GM21528 (cell line): ENCODE measurements around the gene PCDHGB5.
"Not testable (repeated sequence)": the region's sequence is repeated elsewhere in the genome, so short reads cannot be mapped to it uniquely, and the experiment has no call there.

Experiments
- ATAC-seq: cut with Tn5 transposase; IDR thresholded peaks from one replicate; pipeline ENCODE4 v1.9.1; 2021; ENCODE audit warnings: mild to moderate bottlenecking, moderate library complexity; ENCODE audit not compliant: unreplicated experiment, low FRiP score

PCDHGB5 gene

DNA sequence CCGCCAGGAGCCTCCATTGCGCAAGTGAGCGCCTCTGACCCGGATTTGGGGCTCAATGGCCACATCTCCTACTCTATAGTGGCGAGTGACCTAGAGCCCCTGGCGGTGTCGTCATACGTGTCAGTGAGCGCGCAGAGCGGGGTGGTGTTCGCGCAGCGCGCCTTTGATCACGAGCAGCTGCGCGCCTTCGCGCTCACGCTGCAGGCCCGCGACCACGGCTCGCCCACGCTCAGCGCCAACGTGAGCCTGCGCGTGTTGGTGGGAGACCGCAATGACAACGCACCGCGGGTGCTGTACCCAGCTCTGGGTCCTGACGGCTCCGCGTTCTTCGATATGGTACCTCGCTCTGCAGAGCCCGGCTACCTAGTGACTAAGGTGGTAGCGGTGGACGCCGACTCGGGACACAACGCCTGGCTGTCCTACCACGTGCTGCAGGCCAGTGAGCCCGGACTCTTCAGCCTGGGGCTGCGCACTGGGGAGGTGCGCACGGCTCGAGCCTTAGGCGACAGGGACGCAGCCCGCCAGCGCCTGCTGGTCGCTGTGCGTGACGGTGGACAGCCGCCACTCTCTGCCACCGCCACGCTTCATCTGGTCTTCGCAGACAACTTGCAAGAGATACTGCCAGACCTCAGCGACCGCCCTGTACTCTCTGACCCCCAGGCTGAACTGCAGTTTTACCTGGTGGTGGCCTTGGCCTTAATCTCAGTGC, 12.0 kb downstream of the PCDHGB5 start:
- ATAC-seq = no peak

DNA sequence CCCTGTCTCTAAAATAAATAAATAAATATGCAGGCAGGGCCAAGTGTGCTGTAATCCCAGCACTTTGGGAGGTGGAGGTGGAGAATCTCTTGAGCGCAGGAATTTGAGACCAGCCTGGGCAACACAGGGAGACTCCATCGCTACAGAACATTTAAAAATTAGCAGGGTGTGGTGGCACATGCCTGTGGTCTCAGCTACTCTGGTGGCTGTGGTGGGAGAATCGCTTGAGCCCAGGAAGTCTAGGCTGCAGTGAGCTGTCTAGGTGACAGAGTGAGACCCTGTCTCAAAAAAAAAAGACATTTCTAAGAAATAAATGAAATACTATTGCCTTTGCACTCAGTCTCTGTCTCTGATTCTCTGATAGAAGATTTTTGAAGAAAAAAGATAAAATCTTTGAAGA, 13.8 kb downstream of the PCDHGB5 start:
- no peak for ATAC-seq

DNA sequence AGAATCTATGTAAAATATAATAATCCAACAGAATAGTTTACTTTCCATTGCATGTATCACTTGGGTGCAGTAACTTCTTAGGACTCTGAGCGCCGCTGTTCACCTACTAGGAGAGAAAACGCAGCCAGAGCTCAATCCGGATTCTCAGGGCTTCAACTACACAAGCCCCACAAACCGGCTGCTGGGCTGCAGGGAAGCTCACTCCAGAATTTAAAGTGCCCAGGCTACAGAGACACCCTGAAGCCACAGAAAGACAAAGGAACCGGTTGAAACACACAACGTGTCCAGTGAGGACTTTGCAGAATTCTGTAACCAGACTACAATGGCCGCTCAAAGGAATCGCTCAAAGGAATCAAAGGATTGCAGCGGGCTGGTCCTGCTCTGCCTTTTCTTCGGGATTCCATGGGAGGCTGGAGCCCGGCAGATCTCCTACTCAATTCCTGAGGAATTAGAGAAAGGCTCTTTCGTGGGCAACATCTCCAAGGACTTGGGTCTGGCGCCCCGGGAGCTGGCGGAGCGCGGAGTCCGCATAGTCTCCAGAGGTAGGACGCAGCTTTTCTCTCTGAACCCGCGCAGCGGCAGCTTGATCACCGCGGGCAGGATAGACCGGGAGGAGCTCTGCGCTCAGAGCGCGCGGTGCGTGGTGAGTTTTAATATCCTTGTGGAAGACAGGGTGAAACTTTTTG, 15.2 kb downstream of the PCDHGB5 start, which contains the start of gene PCDHGA10:
Gene PCDHGA10 (plus strand): TSS at position 134 of the 686 bp plus-strand sequence. CDS start 189 bp downstream, at position 323.
- peak; percentile 83 for ATAC-seq

DNA sequence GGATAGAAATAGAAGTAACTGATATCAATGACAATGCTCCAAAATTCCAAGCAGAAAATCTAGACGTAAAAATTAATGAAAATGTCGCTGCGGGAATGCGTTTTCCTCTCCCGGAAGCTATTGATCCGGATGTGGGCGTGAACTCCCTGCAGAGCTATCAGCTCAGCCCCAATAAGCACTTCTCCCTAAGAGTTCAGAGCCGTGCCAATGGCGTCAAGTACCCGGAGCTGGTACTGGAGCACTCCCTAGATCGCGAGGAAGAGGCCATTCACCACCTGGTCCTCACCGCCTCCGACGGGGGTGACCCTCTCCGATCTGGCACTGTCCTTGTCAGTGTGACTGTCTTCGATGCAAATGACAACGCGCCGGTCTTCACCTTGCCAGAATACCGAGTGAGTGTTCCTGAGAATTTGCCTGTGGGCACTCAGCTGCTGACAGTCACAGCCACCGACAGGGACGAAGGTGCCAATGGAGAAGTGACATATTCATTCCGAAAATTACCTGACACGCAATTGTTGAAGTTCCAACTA, 15.9 kb downstream of the PCDHGB5 start:
- no peak for ATAC-seq

DNA sequence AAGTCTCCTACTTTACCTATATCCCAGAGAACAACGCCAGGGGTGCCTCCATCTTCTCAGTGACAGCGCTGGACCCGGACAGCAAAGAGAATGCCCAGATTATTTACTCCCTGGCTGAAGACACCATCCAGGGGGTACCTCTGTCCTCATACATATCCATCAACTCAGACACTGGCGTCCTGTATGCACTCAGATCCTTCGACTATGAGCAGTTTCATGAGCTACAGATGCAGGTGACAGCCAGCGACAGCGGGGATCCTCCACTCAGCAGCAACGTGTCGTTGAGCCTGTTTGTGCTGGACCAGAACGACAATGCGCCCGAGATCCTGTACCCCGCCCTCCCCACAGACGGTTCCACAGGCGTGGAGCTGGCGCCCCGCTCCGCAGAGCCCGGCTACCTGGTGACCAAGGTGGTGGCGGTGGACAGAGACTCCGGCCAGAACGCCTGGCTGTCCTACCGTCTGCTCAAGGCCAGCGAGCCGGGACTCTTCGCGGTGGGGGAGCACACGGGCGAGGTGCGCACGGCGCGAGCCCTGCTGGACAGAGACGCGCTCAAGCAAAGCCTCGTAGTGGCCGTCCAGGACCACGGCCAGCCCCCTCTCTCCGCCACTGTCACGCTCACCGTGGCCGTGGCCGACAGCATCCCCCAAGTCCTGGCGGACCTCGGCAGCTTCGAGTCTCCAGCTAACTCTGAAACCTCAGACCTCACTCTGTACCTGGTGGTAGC, 17.0 kb downstream of the PCDHGB5 start:
- ATAC-seq = not testable (repeated sequence)

DNA sequence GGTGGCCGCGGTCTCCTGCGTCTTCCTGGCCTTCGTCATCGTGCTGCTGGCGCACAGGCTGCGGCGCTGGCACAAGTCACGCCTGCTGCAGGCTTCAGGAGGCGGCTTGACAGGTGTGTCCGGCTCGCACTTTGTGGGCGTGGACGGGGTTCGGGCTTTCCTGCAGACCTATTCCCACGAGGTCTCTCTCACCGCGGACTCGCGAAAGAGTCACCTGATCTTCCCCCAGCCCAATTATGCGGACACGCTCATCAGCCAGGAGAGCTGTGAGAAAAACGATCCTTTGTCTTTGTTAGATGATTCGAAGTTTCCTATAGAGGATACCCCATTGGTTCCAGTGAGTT, 17.5 kb downstream of the PCDHGB5 start:
- not testable (repeated sequence) for ATAC-seq

DNA sequence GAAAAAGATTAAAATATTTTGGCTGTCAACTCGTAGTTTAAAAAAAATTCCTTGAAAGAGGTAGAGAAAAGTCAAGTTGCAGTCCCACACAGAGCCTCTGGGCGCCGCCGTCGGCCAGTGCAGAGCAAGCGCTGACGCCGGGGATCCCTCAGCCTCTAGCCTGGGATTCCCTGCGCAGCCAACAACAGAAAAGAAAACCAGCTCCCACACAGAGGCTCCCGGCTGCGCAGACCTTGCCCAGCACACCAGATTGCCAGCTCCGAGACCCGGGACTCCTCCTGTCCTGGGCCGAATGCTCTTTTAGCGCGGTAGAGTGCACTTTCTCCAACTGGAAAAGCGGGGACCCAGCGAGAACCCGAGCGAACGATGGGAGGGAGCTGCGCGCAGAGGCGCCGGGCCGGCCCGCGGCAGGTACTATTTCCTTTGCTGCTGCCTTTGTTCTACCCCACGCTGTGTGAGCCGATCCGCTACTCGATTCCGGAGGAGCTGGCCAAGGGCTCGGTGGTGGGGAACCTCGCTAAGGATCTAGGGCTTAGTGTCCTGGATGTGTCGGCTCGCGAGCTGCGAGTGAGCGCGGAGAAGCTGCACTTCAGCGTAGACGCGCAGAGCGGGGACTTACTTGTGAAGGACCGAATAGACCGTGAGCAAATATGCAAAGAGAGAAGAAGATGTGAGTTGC, 19.9 kb downstream of the PCDHGB5 start, which contains the start of gene PCDHGB7:
Gene PCDHGB7 (plus strand): TSS at position 184 of the 679 bp plus-strand sequence. CDS start 183 bp downstream, at position 367.
- peak; percentile 64 for ATAC-seq

DNA sequence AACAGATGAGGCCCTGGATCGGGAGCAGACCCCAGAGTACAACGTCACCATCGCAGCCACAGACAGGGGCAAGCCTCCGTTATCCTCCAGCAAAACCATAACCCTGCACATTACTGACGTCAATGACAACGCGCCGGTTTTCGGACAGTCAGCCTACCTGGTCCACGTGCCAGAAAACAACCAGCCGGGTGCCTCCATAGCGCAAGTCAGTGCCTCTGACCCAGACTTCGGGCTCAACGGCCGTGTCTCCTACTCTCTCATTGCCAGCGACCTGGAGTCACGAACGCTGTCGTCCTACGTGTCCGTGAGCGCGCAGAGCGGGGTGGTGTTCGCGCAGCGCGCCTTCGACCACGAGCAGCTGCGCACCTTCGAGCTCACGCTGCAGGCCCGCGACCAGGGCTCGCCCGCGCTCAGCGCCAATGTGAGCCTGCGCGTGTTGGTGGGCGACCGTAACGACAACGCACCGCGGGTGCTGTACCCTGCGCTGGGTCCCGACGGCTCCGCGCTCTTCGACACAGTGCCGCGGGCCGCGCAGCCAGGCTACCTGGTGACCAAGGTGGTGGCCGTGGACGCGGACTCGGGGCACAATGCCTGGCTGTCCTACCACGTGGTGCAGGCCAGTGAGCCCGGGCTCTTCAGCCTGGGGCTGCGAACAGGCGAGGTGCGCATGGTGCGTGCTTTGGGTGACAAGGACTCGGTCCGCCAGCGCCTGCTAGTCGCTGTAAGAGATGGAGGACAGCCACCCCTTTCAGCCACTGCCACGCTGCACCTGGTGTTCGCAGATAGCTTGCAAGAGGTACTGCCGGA, 21.5 kb downstream of the PCDHGB5 start:
- ATAC-seq = no peak

DNA sequence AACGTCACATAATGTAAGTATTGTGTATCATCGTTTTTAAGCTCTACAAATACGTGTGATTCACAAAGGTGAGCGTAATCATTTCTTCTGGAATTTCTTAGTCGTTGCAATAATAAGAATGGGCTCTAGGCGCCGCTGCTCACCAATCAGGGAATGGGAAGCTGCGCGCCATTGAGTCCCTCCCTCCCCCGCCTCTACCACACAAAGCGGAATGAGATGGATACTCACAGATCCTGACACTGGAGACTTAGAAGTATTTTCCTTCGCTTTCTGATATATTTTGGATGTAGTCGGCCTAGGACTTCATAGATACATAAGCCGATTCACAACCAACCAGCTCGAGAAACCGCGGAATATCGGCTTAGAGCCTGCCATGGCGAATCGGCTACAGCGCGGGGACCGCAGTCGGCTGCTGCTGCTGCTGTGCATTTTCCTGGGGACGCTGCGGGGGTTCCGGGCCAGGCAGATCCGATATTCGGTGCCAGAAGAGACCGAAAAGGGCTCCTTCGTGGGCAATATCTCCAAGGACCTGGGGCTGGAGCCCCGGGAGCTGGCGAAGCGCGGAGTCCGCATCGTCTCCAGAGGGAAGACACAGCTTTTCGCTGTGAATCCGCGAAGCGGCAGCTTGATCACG, 23.2 kb downstream of the PCDHGB5 start, which contains the start of gene PCDHGA11:
Gene PCDHGA11 (plus strand): TSS at position 197 of the 634 bp plus-strand sequence. CDS start 177 bp downstream, at position 374.
- ATAC-seq = no peak

DNA sequence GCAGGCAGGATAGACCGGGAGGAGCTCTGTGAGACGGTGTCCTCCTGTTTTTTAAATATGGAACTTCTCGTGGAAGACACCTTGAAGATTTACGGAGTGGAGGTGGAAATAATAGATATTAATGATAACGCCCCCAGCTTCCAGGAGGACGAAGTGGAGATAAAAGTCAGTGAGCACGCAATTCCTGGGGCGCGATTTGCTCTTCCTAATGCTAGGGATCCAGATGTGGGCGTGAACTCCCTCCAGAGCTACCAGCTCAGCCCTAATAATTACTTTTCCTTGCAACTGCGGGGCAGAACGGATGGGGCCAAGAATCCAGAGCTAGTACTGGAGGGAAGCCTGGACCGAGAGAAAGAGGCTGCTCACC, 23.7 kb downstream of the PCDHGB5 start:
- ATAC-seq = no peak

DNA sequence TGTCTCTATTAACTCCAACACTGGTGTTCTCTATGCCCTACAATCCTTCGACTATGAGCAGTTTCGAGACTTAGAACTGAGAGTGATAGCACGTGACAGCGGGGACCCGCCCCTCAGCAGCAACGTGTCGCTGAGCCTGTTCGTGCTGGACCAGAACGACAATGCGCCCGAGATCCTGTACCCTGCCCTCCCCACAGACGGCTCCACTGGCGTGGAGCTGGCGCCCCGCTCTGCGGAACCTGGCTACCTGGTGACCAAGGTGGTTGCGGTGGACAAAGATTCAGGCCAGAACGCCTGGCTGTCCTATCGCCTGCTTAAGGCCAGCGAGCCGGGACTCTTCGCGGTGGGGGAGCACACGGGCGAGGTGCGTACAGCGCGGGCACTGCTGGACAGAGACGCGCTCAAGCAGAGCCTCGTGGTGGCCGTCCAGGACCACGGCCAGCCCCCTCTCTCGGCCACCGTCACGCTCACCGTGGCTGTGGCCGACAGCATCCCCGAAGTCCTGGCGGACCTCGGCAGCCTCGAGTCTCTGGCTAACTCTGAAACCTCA, 25.1 kb downstream of the PCDHGB5 start:
- no peak for ATAC-seq

DNA sequence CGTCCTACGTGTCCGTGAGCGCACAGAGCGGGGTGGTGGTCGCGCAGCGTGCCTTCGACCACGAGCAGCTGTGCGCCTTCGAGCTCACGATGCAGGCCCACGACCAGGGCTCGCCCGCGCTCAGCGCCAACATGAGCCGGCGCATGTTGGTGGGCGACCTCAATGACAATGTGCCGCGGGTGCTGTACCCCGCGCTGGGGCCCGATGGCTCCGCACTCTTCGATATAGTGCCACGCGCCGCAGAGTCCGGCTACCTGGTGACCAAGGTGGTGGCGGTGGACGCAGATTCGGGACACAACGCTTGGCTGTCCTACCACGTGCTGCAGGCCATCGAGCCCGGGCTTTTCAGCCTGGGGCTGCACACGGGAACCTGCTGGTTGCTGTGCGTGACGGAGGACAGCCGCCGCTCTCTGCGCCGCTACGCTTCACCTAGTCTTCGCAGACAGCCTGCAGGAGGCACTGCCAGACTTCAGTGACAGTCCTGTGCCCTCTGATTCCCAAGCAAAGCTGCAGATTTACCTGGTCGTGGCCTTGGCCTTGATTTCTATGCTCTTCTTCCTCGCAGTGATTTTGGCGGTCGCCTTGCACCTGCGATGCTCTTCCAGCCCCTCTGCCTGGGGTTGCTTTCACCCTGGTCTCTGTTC, 30.2 kb downstream of the PCDHGB5 start:
- ATAC-seq = no peak

DNA sequence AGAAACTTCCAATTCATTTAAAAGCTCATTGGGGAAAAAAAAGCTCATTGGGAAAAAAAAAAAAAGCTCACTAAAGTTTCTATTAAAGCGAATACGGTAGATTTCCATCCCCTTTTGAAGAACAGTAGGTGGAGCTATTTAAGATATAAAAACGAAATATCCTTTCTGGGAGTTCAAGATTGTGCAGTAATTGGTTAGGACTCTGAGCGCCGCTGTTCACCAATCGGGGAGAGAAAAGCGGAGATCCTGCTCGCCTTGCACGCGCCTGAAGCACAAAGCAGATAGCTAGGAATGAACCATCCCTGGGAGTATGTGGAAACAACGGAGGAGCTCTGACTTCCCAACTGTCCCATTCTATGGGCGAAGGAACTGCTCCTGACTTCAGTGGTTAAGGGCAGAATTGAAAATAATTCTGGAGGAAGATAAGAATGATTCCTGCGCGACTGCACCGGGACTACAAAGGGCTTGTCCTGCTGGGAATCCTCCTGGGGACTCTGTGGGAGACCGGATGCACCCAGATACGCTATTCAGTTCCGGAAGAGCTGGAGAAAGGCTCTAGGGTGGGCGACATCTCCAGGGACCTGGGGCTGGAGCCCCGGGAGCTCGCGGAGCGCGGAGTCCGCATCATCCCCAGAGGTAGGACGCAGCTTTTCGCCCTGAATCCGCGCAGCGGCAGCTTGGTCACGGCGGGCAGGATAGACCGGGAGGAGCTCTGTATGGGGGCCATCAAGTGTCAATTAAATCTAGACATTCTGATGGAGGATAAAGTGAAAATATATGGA, 32.8 kb downstream of the PCDHGB5 start, which contains the start of gene PCDHGA12:
Gene PCDHGA12 (plus strand): TSS at position 176 of the 782 bp plus-strand sequence. CDS start 253 bp downstream, at position 429.
- peak; percentile 80 for ATAC-seq

DNA sequence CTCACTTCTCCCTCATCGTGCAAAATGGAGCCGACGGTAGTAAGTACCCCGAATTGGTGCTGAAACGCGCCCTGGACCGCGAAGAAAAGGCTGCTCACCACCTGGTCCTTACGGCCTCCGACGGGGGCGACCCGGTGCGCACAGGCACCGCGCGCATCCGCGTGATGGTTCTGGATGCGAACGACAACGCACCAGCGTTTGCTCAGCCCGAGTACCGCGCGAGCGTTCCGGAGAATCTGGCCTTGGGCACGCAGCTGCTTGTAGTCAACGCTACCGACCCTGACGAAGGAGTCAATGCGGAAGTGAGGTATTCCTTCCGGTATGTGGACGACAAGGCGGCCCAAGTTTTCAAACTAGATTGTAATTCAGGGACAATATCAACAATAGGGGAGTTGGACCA, 33.5 kb downstream of the PCDHGB5 start:
- no peak for ATAC-seq

DNA sequence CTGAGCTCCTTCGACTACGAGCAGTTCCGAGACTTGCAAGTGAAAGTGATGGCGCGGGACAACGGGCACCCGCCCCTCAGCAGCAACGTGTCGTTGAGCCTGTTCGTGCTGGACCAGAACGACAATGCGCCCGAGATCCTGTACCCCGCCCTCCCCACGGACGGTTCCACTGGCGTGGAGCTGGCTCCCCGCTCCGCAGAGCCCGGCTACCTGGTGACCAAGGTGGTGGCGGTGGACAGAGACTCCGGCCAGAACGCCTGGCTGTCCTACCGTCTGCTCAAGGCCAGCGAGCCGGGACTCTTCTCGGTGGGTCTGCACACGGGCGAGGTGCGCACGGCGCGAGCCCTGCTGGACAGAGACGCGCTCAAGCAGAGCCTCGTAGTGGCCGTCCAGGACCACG, 34.6 kb downstream of the PCDHGB5 start:
- not testable (repeated sequence) for ATAC-seq

DNA sequence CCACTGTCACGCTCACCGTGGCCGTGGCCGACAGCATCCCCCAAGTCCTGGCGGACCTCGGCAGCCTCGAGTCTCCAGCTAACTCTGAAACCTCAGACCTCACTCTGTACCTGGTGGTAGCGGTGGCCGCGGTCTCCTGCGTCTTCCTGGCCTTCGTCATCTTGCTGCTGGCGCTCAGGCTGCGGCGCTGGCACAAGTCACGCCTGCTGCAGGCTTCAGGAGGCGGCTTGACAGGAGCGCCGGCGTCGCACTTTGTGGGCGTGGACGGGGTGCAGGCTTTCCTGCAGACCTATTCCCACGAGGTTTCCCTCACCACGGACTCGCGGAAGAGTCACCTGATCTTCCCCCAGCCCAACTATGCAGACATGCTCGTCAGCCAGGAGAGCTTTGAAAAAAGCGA, 35.0 kb downstream of the PCDHGB5 start:
- ATAC-seq = not testable (repeated sequence)

DNA sequence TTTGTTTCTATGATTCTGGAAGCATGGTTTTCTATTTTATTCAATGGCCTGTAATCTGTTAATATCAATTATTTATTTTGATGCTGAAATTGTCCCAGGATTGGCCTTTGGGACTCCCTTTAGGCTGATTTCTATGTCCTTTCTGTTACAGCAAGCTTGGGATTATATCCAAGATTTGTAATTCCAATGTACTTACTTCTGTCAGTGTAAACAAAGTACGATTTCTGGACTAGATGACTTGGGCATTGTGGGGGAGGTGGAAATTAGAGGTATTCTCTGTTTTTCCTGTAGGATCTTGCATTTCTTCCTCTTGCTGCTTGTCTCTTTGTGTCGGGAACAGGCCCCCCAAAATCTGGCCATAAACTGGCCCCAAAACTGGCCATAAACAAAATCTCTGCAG, 36.3 kb downstream of the PCDHGB5 start:
- ATAC-seq = no peak
